Naive thymus-derived CD4-positive, alpha-beta T cell (primary cell): ENCODE data around the gene ANKHD1. TPM values are rescaled to one million over a fixed set of nuclear protein-coding genes. Genes with fewer than 3 reads are reported as not detected.
A peak's percentile ranks its signal among the peaks of the same experiment; 100 is the strongest.
"Not testable (repeated sequence)": the region's sequence is repeated elsewhere in the genome, so short reads cannot be mapped to it uniquely, and the experiment has no call there.

Experiments used
- ATAC-seq: fragments of 150-1000 bp; cut with Tn5 transposase; 2 replicates; pipeline ENCODE4 v1.10.0; 2021; ENCODE audit warnings: mild to moderate bottlenecking, moderate library complexity
- CTCF ChIA-PET: fragments of 350-600 bp; sonication (Branson Sonifier 250); formaldehyde crosslinking; loops from one replicate; lab custom pipeline; 2021; ENCODE audit warnings: antibody characterized with exemption; lab: Charles Lee
- POLR2A ChIA-PET: fragments of 350-600 bp; sonication (Branson Sonifier 250); formaldehyde crosslinking; loops from one replicate; lab custom pipeline; 2021; ENCODE audit warnings: antibody characterized with exemption, inconsistent platforms; lab: Charles Lee
- DNase-seq, 9 donors: peaks; one replicate each; pipeline versions ENCODE4 v3.0.0 to v3.0.0-alpha.2; 2020 to 2022; ENCODE audit warnings: mixed read lengths in 1 of 9
- H3K27ac ChIP-seq: one replicate; pipeline ENCODE4 v1.7.0; 2013; ENCODE audit warnings: mild to moderate bottlenecking, low read depth, low read length, moderate library complexity
- H3K27me3 ChIP-seq, 2 donors: one replicate each; pipeline ENCODE4 v1.7.0; 2013; ENCODE audit warnings: low read length in 2 of 2, mild to moderate bottlenecking in 2 of 2, moderate library complexity in 2 of 2; ENCODE audit not compliant: control insufficient read depth in 2 of 2, insufficient read depth in 2 of 2
- H3K36me3 ChIP-seq, 3 experiments: 1 replicate in 2 of 3; 2 replicates in 1 of 3; pipeline ENCODE4 v1.7.0; 2013; ENCODE audit warnings: low read length in 3 of 3, mild to moderate bottlenecking in 3 of 3, moderate library complexity in 1 of 3; ENCODE audit not compliant: insufficient read depth in 3 of 3, control insufficient read depth in 2 of 3
- H3K4me1 ChIP-seq, 2 donors: one replicate each; pipeline ENCODE4 v1.7.0; 2013; ENCODE audit warnings: low read length in 2 of 2, mild to moderate bottlenecking in 2 of 2, moderate library complexity in 1 of 2; ENCODE audit not compliant: control insufficient read depth in 2 of 2, insufficient read depth in 2 of 2
- H3K4me3 ChIP-seq: 2 replicates; pipeline ENCODE4 v1.7.0; 2013; ENCODE audit warnings: mild to moderate bottlenecking, low read length
- H3K9me3 ChIP-seq, 3 experiments: 1 replicate in 2 of 3; 2 replicates in 1 of 3; pipeline ENCODE4 v1.7.0; 2013; ENCODE audit warnings: low read length in 3 of 3; ENCODE audit not compliant: control insufficient read depth in 2 of 3
- H3K27ac Mint-ChIP-seq, 9 donors: one replicate each; pipeline ENCODE4 v1.8.0; 2020 to 2022; ENCODE audit warnings: mixed read lengths in 9 of 9, mild to moderate bottlenecking in 8 of 9, moderate library complexity in 5 of 9, inconsistent platforms in 2 of 9
- H3K27me3 Mint-ChIP-seq, 5 donors: one replicate each; pipeline ENCODE4 v1.8.0; 2021 to 2022; ENCODE audit warnings: mixed read lengths in 5 of 5, mild to moderate bottlenecking in 1 of 5
- H3K36me3 Mint-ChIP-seq, 5 donors: one replicate each; pipeline ENCODE4 v1.8.0; 2020 to 2022; ENCODE audit warnings: mixed read lengths in 5 of 5, mild to moderate bottlenecking in 3 of 5, inconsistent platforms in 1 of 5
- H3K4me1 Mint-ChIP-seq, 7 donors: one replicate each; pipeline ENCODE4 v1.8.0; 2020 to 2022; ENCODE audit warnings: mixed read lengths in 7 of 7, mild to moderate bottlenecking in 3 of 7, inconsistent platforms in 1 of 7
- H3K4me3 Mint-ChIP-seq, 10 donors: one replicate each; pipeline ENCODE4 v1.8.0; 2020 to 2022; ENCODE audit warnings: mild to moderate bottlenecking in 10 of 10, mixed read lengths in 10 of 10, moderate library complexity in 6 of 10, inconsistent platforms in 2 of 10
- H3K9me3 Mint-ChIP-seq, 11 donors: one replicate each; pipeline ENCODE4 v1.8.0; 2020 to 2022; ENCODE audit warnings: mixed read lengths in 11 of 11, mild to moderate bottlenecking in 4 of 11, inconsistent platforms in 1 of 11, moderate library complexity in 1 of 11
- intact Hi-C, 2 donors: fragments of 100-400 bp; cut with micrococcal nuclease; formaldehyde crosslinking; loops; one replicate each; pipeline ENCODE4 v1.15.1; 2023
- polyA plus RNA-seq, 2 donors: library from polyadenylated mRNA; unstranded; fragments of 300-500 nt; fragmentation: Illumina TruSeq; gene quantifications; one replicate each; pipeline ENCODE4 v1.2.3, GENCODE V29; 2021
- total RNA-seq, 6 experiments: library from RNA in 5 of 6; stranded (reverse) in 5 of 6; gene quantifications; 1 replicate in 5 of 6; 2 replicates in 1 of 6; pipeline ENCODE4 v1.2.3 and lab custom pipeline; 2021 to 2026

Gene ANKHD1
- total and polyA plus RNA-seq, 7 experiments from 2014 or later: 63.1 to 240 (median 203) TPM

- H3K9me3 Mint-ChIP-seq: peaks cover 0 to 3% (median 0%) of the 10 kb centered on the region in 11 donors
- Histone ChIP-seq H3K27ac (no peak overlapping the region), H3K36me3 (no peaks in the 10 kb centered on the region), H3K4me1 (peaks cover 17 to 20% of the 10 kb centered on the region in 2 donors), H3K27me3 (no peaks in the 10 kb centered on the region), H3K9me3 (no peaks in the 10 kb centered on the region), H3K4me3 (no peak overlapping the region)
- H3K27ac Mint-ChIP-seq: peak overlapping the region in 1 of 9 donors; percentile 46
- H3K4me1 Mint-ChIP-seq: peaks cover 25 to 76% (median 65%) of the 10 kb centered on the region in 7 donors
- ChIA-PET CTCF (no interaction called here), POLR2A (interaction anchor here (1.3 kb wide), 1 partner anchor 21 kb away, joined by 4 read pairs; no protein-coding TSS in a partner anchor)
- DNase-seq: no peak
- no peaks in the 10 kb centered on the region for H3K27me3 Mint-ChIP-seq
- peak overlapping the region in 3 of 10 donors; percentile 1 to 43 (median 41) for H3K4me3 Mint-ChIP-seq
- ATAC-seq: no peak
- peaks cover 0 to 24% (median 20%) of the 10 kb centered on the region in 5 donors for H3K36me3 Mint-ChIP-seq
- intact Hi-C loops: no loop called here
These were observed 22.0 kb downstream of the ANKHD1 start for GRCh38 chr5:140423609-140424008.

- DNase-seq (no peak), ATAC-seq (no peak)
- intact Hi-C loops: no loop called here
- Mint-ChIP-seq H3K4me1 (peaks cover 21 to 72% (median 60%) of the 10 kb centered on the region in 7 donors), H3K4me3 (peak overlapping the region in 1 of 10 donors; percentile 1), H3K36me3 (peaks cover 0 to 24% (median 20%) of the 10 kb centered on the region in 5 donors), H3K9me3 (peaks cover 0 to 3% (median 0%) of the 10 kb centered on the region in 11 donors), H3K27me3 (no peaks in the 10 kb centered on the region), H3K27ac (peak overlapping the region in 2 of 9 donors; percentile 5 to 7)
- no peaks in the 10 kb centered on the region for H3K9me3 ChIP-seq
- no peak overlapping the region for H3K27ac ChIP-seq
- CTCF ChIA-PET: no interaction called here
- no peaks in the 10 kb centered on the region for H3K36me3 ChIP-seq
- POLR2A ChIA-PET: interaction anchor here (1.3 kb wide), 1 partner anchor 22 kb away, joined by 4 read pairs; no protein-coding TSS in a partner anchor
- no peak overlapping the region for H3K4me3 ChIP-seq
- peaks cover 12 to 19% of the 10 kb centered on the region in 2 donors for H3K4me1 ChIP-seq
- no peaks in the 10 kb centered on the region for H3K27me3 ChIP-seq
These were observed 22.5 kb downstream of the ANKHD1 start for GRCh38 chr5:140424135-140424534.

- POLR2A ChIA-PET, H3K36me3 ChIP-seq, H3K27ac ChIP-seq, DNase-seq, H3K27me3 ChIP-seq, H3K4me3 ChIP-seq, H3K9me3 ChIP-seq, H3K4me3 Mint-ChIP-seq, H3K27ac Mint-ChIP-seq, H3K27me3 Mint-ChIP-seq, ATAC-seq, intact Hi-C loops, CTCF ChIA-PET, H3K9me3 Mint-ChIP-seq: not testable (repeated sequence)
- peaks cover 3 to 11% of the 10 kb centered on the region in 2 donors for H3K4me1 ChIP-seq
- peaks cover 11 to 68% (median 56%) of the 10 kb centered on the region in 7 donors for H3K4me1 Mint-ChIP-seq
- peaks cover 0 to 22% (median 14%) of the 10 kb centered on the region in 5 donors for H3K36me3 Mint-ChIP-seq
These were observed 26.1 kb downstream of the ANKHD1 start for GRCh38 chr5:140427726-140428125.

- ATAC-seq (no peak), DNase-seq (no peak)
- Mint-ChIP-seq H3K27ac (peak overlapping the region in 1 of 9 donors; percentile 11), H3K36me3 (peaks cover 0 to 18% (median 10%) of the 10 kb centered on the region in 5 donors), H3K4me1 (peaks cover 8 to 63% (median 51%) of the 10 kb centered on the region in 7 donors), H3K27me3 (no peaks in the 10 kb centered on the region), H3K9me3 (peaks cover 0 to 3% (median 0%) of the 10 kb centered on the region in 11 donors), H3K4me3 (peak overlapping the region in 1 of 10 donors; percentile 5)
- no peak overlapping the region for H3K4me3 ChIP-seq
- no peaks in the 10 kb centered on the region for H3K36me3 ChIP-seq
- H3K27ac ChIP-seq: no peak overlapping the region
- peaks cover 3 to 4% of the 10 kb centered on the region in 2 donors for H3K4me1 ChIP-seq
- H3K9me3 ChIP-seq: no peaks in the 10 kb centered on the region
- CTCF ChIA-PET: no interaction called here
- intact Hi-C loops: no loop called here
- no peaks in the 10 kb centered on the region for H3K27me3 ChIP-seq
- POLR2A ChIA-PET: interaction anchor here (0.8 kb wide), 1 partner anchor 74 kb away, joined by 3 read pairs; no protein-coding TSS in a partner anchor
These were observed 28.1 kb downstream of the ANKHD1 start for GRCh38 chr5:140429724-140430123.

GRCh38 chr5:140432212-140432611 is 30.6 kb downstream of the ANKHD1 start:
- Histone ChIP-seq H3K27ac (no peak overlapping the region), H3K4me3 (no peak overlapping the region), H3K27me3 (no peaks in the 10 kb centered on the region), H3K9me3 (no peaks in the 10 kb centered on the region), H3K36me3 (peaks cover 0 to 9% (median 0%) of the 10 kb centered on the region in 3 experiments), H3K4me1 (no peaks in the 10 kb centered on the region)
- no peak for ATAC-seq
- Mint-ChIP-seq H3K27me3 (no peaks in the 10 kb centered on the region), H3K4me3 (no peak overlapping the region), H3K4me1 (peaks cover 8 to 58% (median 46%) of the 10 kb centered on the region in 7 donors), H3K36me3 (peaks cover 0 to 24% (median 13%) of the 10 kb centered on the region in 5 donors), H3K9me3 (peaks cover 0 to 2% (median 0%) of the 10 kb centered on the region in 11 donors), H3K27ac (no peak overlapping the region)
- no peak for DNase-seq
- ChIA-PET CTCF (no interaction called here), POLR2A (no interaction called here)
- intact Hi-C loops: no loop called here

GRCh38 chr5:140432916-140433315 is 31.3 kb downstream of the ANKHD1 start:
- CTCF ChIA-PET: interaction anchor here (0.7 kb wide), 1 partner anchor 188 kb away, joined by 4 read pairs; no protein-coding TSS in a partner anchor
- intact Hi-C loops: no loop called here
- POLR2A ChIA-PET: no interaction called here
- Mint-ChIP-seq H3K36me3 (peaks cover 0 to 25% (median 13%) of the 10 kb centered on the region in 5 donors), H3K27me3 (no peaks in the 10 kb centered on the region), H3K4me1 (peaks cover 8 to 58% (median 46%) of the 10 kb centered on the region in 7 donors), H3K4me3 (peak overlapping the region in 1 of 10 donors; percentile 9), H3K27ac (peak overlapping the region in 2 of 9 donors; percentile 5 to 6), H3K9me3 (no peaks in the 10 kb centered on the region)
- DNase-seq (no peak), ATAC-seq (no peak)
- Histone ChIP-seq H3K36me3 (peaks cover 0 to 12% (median 0%) of the 10 kb centered on the region in 3 experiments), H3K27ac (no peak overlapping the region), H3K27me3 (no peaks in the 10 kb centered on the region), H3K9me3 (no peaks in the 10 kb centered on the region), H3K4me3 (no peak overlapping the region), H3K4me1 (no peaks in the 10 kb centered on the region)
